H1 (cell line): ENCODE data around the gene CARD16. TPM values are rescaled to one million over a fixed set of nuclear protein-coding genes. Genes with fewer than 3 reads are reported as not detected.

Experiments used
- BCL11A ChIP-seq, 2 experiments: IDR thresholded peaks; one replicate each; pipeline ENCODE4 v1.6.1; 2011; ENCODE audit warnings: low read depth in 2 of 2, low read length in 2 of 2, mild to moderate bottlenecking in 2 of 2
- CHD7 ChIP-seq: fragments of 300-600 bp; sonication (generic); IDR thresholded peaks from 2 replicates; pipeline ENCODE4 v1.7.1; 2012; ENCODE audit warnings: low read length, moderate library complexity, mild to moderate bottlenecking, inconsistent platforms; ENCODE audit not compliant: insufficient replicate concordance
- CTCF ChIP-seq, 3 experiments: IDR thresholded peaks; 1 replicate in 2 of 3; 2 replicates in 1 of 3; pipeline versions ENCODE4 v1.5.1 to v1.6.1; 2011; ENCODE audit warnings: low read length in 3 of 3, mild to moderate bottlenecking in 3 of 3, inconsistent platforms in 2 of 3, low read depth in 1 of 3, moderate library complexity in 1 of 3; ENCODE audit not compliant: insufficient read depth in 1 of 3; ENCODE audit errors: control extremely low read depth in 1 of 3
- KDM5A ChIP-seq: fragments of 200-600 bp; IDR thresholded peaks from 2 replicates; pipeline ENCODE4 v1.7.1; 2012; ENCODE audit warnings: mild to moderate bottlenecking, low read length, inconsistent platforms, mixed read lengths
- SUZ12 ChIP-seq: fragments of 200-600 bp; sonication (generic); IDR thresholded peaks from 2 replicates; pipeline ENCODE4 v1.6.1; 2012; ENCODE audit warnings: mild to moderate bottlenecking, inconsistent platforms, low read length, moderate library complexity, mixed read lengths
- TCF12 ChIP-seq: IDR thresholded peaks from 2 replicates; pipeline ENCODE4 v1.6.1; 2011; ENCODE audit warnings: low read depth, mild to moderate bottlenecking, low read length
- TEAD4 ChIP-seq: IDR thresholded peaks from 2 replicates; pipeline ENCODE4 v1.6.1; 2012; ENCODE audit warnings: low read depth, low read length, inconsistent platforms, mixed read lengths
- polyA plus RNA-seq, 7 experiments: library from polyadenylated mRNA; depleted of rRNA in 3 of 7; stranded (reverse) in 5 of 7; unstranded in 2 of 7; fragments of >200 nt in 5 of 7; fragments of 200-250 nt in 2 of 7; gene quantifications; 1 replicate in 5 of 7; 2 replicates in 1 of 7; 4 replicates in 1 of 7; pipeline versions ENCODE4 v1.2.1 to v1.2.3, GENCODE V29; 2011 to 2013; ENCODE audit warnings: missing spikeins in 2 of 7, mixed read lengths in 2 of 7
- total RNA-seq: library from RNA; stranded (reverse); fragmentation: NEBNext Ultra II Directional; extraction: Animal tissue kit (Norgen Biotek cat#: 25700); gene quantifications from 2 replicates; pipeline ENCODE4 v1.2.1, GENCODE V29; 2021

The CARD16 gene
- total and polyA plus RNA-seq, 2 of the 8 experiments (the other 6 are each of a cell fraction or from before 2014, with no cell fraction given) = not detected

- TF ChIP-seq CHD7 (no peak), KDM5A (no peak), TEAD4 (no peak), CTCF (IDR thresholded peaks at IDR 0.05; ENCODE audit: control extremely low read depth in 1 of 3, insufficient read depth in 1 of 3, low read depth in 1 of 3, low read length in 3 of 3) (no peak), BCL11A (IDR thresholded peaks at IDR 0.05; ENCODE audit: low read depth in 2 of 2, low read length in 2 of 2) (no peak), SUZ12 (no peak), TCF12 (no peak)
These were observed 47.4 kb upstream of the CARD16 start (continued) for GRCh38 chr11:105092256-105093239.
